ENCODE data around the gene OR10A6.

OR10A6 gene

GRCh38 chr11:7918141-7918540 lies 12.9 kb downstream of the OR10A6 start:
- no peak for DNase-seq (ENCODE audit: low read depth)
- H3K4me3 ChIP-seq (ENCODE audit: low read length): no peak overlapping the region
- TF ChIP-seq CTCF (conservative IDR thresholded peaks at IDR 0.05; ENCODE audit: low read depth, low read length): no peak

- no peak for DNase-seq (ENCODE audit: low read depth)
- H3K4me3 ChIP-seq (ENCODE audit: low read length): no peak overlapping the region
- TF ChIP-seq CTCF (conservative IDR thresholded peaks at IDR 0.05; ENCODE audit: low read depth, low read length): no peak
Measured at GRCh38 chr11:7911011-7911410, 20.1 kb downstream of the OR10A6 start.

- no peak for DNase-seq (ENCODE audit: low read depth)
- TF ChIP-seq CTCF (conservative IDR thresholded peaks at IDR 0.05; ENCODE audit: low read depth, low read length): no peak
- H3K4me3 ChIP-seq (ENCODE audit: low read length): no peak overlapping the region
Measured at GRCh38 chr11:7910286-7910788, 20.7 kb downstream of the OR10A6 start.

GRCh38 chr11:7909585-7910285 lies 21.3 kb downstream of the OR10A6 start:
- no peak for TF ChIP-seq CTCF (conservative IDR thresholded peaks at IDR 0.05; ENCODE audit: low read depth, low read length)
- H3K4me3 ChIP-seq (ENCODE audit: low read length): no peak overlapping the region
- DNase-seq (ENCODE audit: low read depth): no peak

GRCh38 chr11:7907121-7907520 lies 23.9 kb downstream of the OR10A6 start:
- no peak for DNase-seq (ENCODE audit: low read depth)
- no peak overlapping the region for H3K4me3 ChIP-seq (ENCODE audit: low read length)
- no peak for TF ChIP-seq CTCF (conservative IDR thresholded peaks at IDR 0.05; ENCODE audit: low read depth, low read length)

- no peak for TF ChIP-seq CTCF (conservative IDR thresholded peaks at IDR 0.05; ENCODE audit: low read depth, low read length)
- no peak overlapping the region for H3K4me3 ChIP-seq (ENCODE audit: low read length)
- no peak for DNase-seq (ENCODE audit: low read depth)
Measured at GRCh38 chr11:7906481-7906880, 24.6 kb downstream of the OR10A6 start.

- no peak for DNase-seq (ENCODE audit: low read depth)
- no peak overlapping the region for H3K4me3 ChIP-seq (ENCODE audit: low read length)
- no peak for TF ChIP-seq CTCF (conservative IDR thresholded peaks at IDR 0.05; ENCODE audit: low read depth, low read length)
Measured at GRCh38 chr11:7905961-7906429, 25.1 kb downstream of the OR10A6 start.

Measured in retinal pigment epithelial cell (primary cell).